SK-N-MC (cell line): ENCODE data around the gene USP20.

Experiments
- DNase-seq: peaks from one replicate; pipeline ENCODE4 v3.0.0-alpha.2; 2011; ENCODE audit warnings: low read depth, low spot score
- H3K27ac ChIP-seq: fragments of 200-600 bp; sonication (generic); 2 replicates; pipeline ENCODE4 v1.5.1; 2016; ENCODE audit warnings: mixed run types
- H3K36me3 ChIP-seq: fragments of 200-600 bp; sonication (generic); 2 replicates; pipeline ENCODE4 v1.6.1; 2017; ENCODE audit warnings: antibody characterized with exemption, low read length, mixed read lengths; ENCODE audit not compliant: insufficient read depth
- H3K4me3 ChIP-seq: fragments of 200-600 bp; sonication (generic); 2 replicates; pipeline ENCODE4 v1.5.1; 2016
- H3K9ac ChIP-seq: fragments of 200-600 bp; sonication (generic); 2 replicates; pipeline ENCODE4 v1.8.0; 2017; ENCODE audit warnings: mixed run types, mixed read lengths; ENCODE audit not compliant: insufficient read length
- H3K9me3 ChIP-seq: fragments of 200-600 bp; sonication (generic); 2 replicates; pipeline ENCODE4 v1.6.1; 2017; ENCODE audit warnings: low read depth, mild to moderate bottlenecking, antibody characterized with exemption, low read length, moderate library complexity, mixed read lengths
- EZH2 ChIP-seq: fragments of 200-600 bp; sonication (generic); IDR thresholded peaks from one replicate; pipeline ENCODE4 v1.6.1; 2017; ENCODE audit warnings: antibody characterized with exemption
- FOXP2 ChIP-seq: optimal IDR thresholded peaks from 2 replicates; pipeline ENCODE3; 2011; ENCODE audit warnings: mild to moderate bottlenecking, moderate library complexity; ENCODE audit not compliant: insufficient read depth; ENCODE audit errors: extremely low read length, control extremely low read depth
- POLR2AphosphoS5 ChIP-seq: IDR thresholded peaks from 2 replicates; pipeline ENCODE4 v1.6.1; 2012; ENCODE audit warnings: mild to moderate bottlenecking, low read depth, low read length, borderline replicate concordance

Gene USP20

GRCh38 chr9:129897263-129897662 is 62.0 kb downstream of the USP20 start:
- no peak for DNase-seq
- TF ChIP-seq EZH2 (no peak), FOXP2 (no peak), POLR2AphosphoS5 (no peak)
- Histone ChIP-seq H3K9me3 (no peaks in the 10 kb centered on the region), H3K36me3 (peaks cover 79% of the 10 kb centered on the region), H3K27ac (no peak overlapping the region), H3K4me3 (no peak overlapping the region), H3K9ac (no peak overlapping the region)

GRCh38 chr9:129898185-129898584 is 62.9 kb downstream of the USP20 start:
- Histone ChIP-seq H3K27ac (no peak overlapping the region), H3K9ac (no peak overlapping the region), H3K36me3 (peaks cover 84% of the 10 kb centered on the region), H3K9me3 (no peaks in the 10 kb centered on the region), H3K4me3 (no peak overlapping the region)
- no peak for TF ChIP-seq POLR2AphosphoS5
- no peak for TF ChIP-seq EZH2
- TF ChIP-seq FOXP2: no peak
- no peak for DNase-seq

GRCh38 chr9:129899620-129900019 is 64.4 kb downstream of the USP20 start:
- no peak overlapping the region for H3K9ac ChIP-seq
- peaks cover 85% of the 10 kb centered on the region for H3K36me3 ChIP-seq
- TF ChIP-seq FOXP2 (no peak), POLR2AphosphoS5 (no peak), EZH2 (no peak)
- H3K27ac ChIP-seq: no peak overlapping the region
- no peaks in the 10 kb centered on the region for H3K9me3 ChIP-seq
- H3K4me3 ChIP-seq: no peak overlapping the region
- DNase-seq: no peak

GRCh38 chr9:129900263-129901027 is 65.2 kb downstream of the USP20 start:
- no peak overlapping the region for H3K9ac ChIP-seq
- no peak overlapping the region for H3K27ac ChIP-seq
- no peaks in the 10 kb centered on the region for H3K9me3 ChIP-seq
- no peak overlapping the region for H3K4me3 ChIP-seq
- H3K36me3 ChIP-seq: peaks cover 81% of the 10 kb centered on the region
- no peak for DNase-seq
- TF ChIP-seq POLR2AphosphoS5 (no peak), EZH2 (no peak), FOXP2 (no peak)

GRCh38 chr9:129901993-129902739 is 66.9 kb downstream of the USP20 start:
- TF ChIP-seq FOXP2 (no peak), POLR2AphosphoS5 (no peak), EZH2 (no peak)
- DNase-seq: no peak
- no peaks in the 10 kb centered on the region for H3K9me3 ChIP-seq
- no peak overlapping the region for H3K9ac ChIP-seq
- no peak overlapping the region for H3K4me3 ChIP-seq
- H3K27ac ChIP-seq: no peak overlapping the region
- peaks cover 81% of the 10 kb centered on the region for H3K36me3 ChIP-seq

GRCh38 chr9:129902740-129903134 is 67.5 kb downstream of the USP20 start:
- no peak overlapping the region for H3K9ac ChIP-seq
- H3K4me3 ChIP-seq: no peak overlapping the region
- no peak overlapping the region for H3K27ac ChIP-seq
- peaks cover 86% of the 10 kb centered on the region for H3K36me3 ChIP-seq
- H3K9me3 ChIP-seq: no peaks in the 10 kb centered on the region
- no peak for TF ChIP-seq POLR2AphosphoS5
- TF ChIP-seq EZH2: no peak
- TF ChIP-seq FOXP2: no peak
- DNase-seq: no peak

GRCh38 chr9:129904734-129905133 is 69.5 kb downstream of the USP20 start:
- no peak overlapping the region for H3K9ac ChIP-seq
- H3K36me3 ChIP-seq: peaks cover 83% of the 10 kb centered on the region
- H3K27ac ChIP-seq: peak overlapping the region; percentile 23; the same call in 1 of the 2 replicates
- TF ChIP-seq POLR2AphosphoS5 (no peak), EZH2 (no peak), FOXP2 (no peak)
- DNase-seq: no peak
- no peak overlapping the region for H3K4me3 ChIP-seq
- H3K9me3 ChIP-seq: no peaks in the 10 kb centered on the region

- H3K4me3 ChIP-seq: no peak overlapping the region
- H3K9ac ChIP-seq: no peak overlapping the region
- H3K36me3 ChIP-seq: peaks cover 79% of the 10 kb centered on the region
- H3K27ac ChIP-seq: no peak overlapping the region
- TF ChIP-seq FOXP2: no peak
- no peak for TF ChIP-seq EZH2
- no peak for TF ChIP-seq POLR2AphosphoS5
- no peak for DNase-seq
- no peaks in the 10 kb centered on the region for H3K9me3 ChIP-seq
Measured at GRCh38 chr9:129906298-129906697, 71.0 kb downstream of the USP20 start.

GRCh38 chr9:129907201-129907600 is 71.9 kb downstream of the USP20 start:
- Histone ChIP-seq H3K9ac (no peak overlapping the region), H3K36me3 (peaks cover 72% of the 10 kb centered on the region), H3K9me3 (no peaks in the 10 kb centered on the region), H3K4me3 (no peak overlapping the region), H3K27ac (no peak overlapping the region)
- no peak for DNase-seq
- TF ChIP-seq POLR2AphosphoS5: no peak
